Mucosa of rectum (tissue), 2 donors: ENCODE measurements around the gene RPS27L.
"Not testable (repeated sequence)": the region's sequence is repeated elsewhere in the genome, so short reads cannot be mapped to it uniquely, and the experiment has no call there.

Source experiments
- H3K27ac ChIP-seq, 2 donors: one replicate each; pipeline ENCODE4 v1.7.0; 2013; ENCODE audit warnings: inconsistent platforms in 2 of 2, low read depth in 2 of 2, low read length in 2 of 2
- H3K27me3 ChIP-seq, 2 donors: one replicate each; pipeline ENCODE4 v1.7.0; 2013; ENCODE audit warnings: low read length in 2 of 2; ENCODE audit not compliant: control insufficient read depth in 2 of 2, insufficient read depth in 2 of 2
- H3K36me3 ChIP-seq, 2 donors: one replicate each; pipeline ENCODE4 v1.7.0; 2013; ENCODE audit warnings: low read length in 2 of 2; ENCODE audit not compliant: control insufficient read depth in 2 of 2, insufficient read depth in 2 of 2
- H3K4me1 ChIP-seq, 2 donors: one replicate each; pipeline ENCODE4 v1.7.0; 2013; ENCODE audit warnings: low read length in 2 of 2, mild to moderate bottlenecking in 1 of 2; ENCODE audit not compliant: control insufficient read depth in 2 of 2, insufficient read depth in 2 of 2
- H3K4me3 ChIP-seq, 2 donors: one replicate each; pipeline ENCODE4 v1.7.0; 2013; ENCODE audit warnings: low read length in 2 of 2
- H3K9ac ChIP-seq, 2 donors: one replicate each; pipeline ENCODE4 v1.7.0; 2013; ENCODE audit warnings: low read length in 2 of 2, low read depth in 1 of 2, mild to moderate bottlenecking in 1 of 2
- H3K9me3 ChIP-seq, 2 donors: one replicate each; pipeline ENCODE4 v1.7.0; 2013; ENCODE audit warnings: low read length in 2 of 2; ENCODE audit not compliant: control insufficient read depth in 2 of 2
- donor health status: healthy.
- donor health status: Normal muscosa, but diverticular disease.

RPS27L gene

GRCh38 chr15:63121382-63122001 lies 35.8 kb downstream of the RPS27L start, which contains the start of gene LACTB:
Gene LACTB (plus strand): TSS chr15:63121861. CDS start chr15:63121872, 11 bp downstream.
- Histone ChIP-seq H3K9me3 (no peaks in the 10 kb centered on the region), H3K9ac (peak within 1 kb of the TSS; percentile 60 to 89), H3K27ac (peak within 1 kb of the TSS; percentile 92 to 93), H3K4me3 (peak within 1 kb of the TSS; percentile 80 to 81), H3K4me1 (peaks cover 0 to 3% of the 10 kb centered on the region in 2 donors), H3K36me3 (peaks cover 0 to 4% of the 10 kb centered on the region in 2 donors), H3K27me3 (no peaks in the 10 kb centered on the region)

DNA sequence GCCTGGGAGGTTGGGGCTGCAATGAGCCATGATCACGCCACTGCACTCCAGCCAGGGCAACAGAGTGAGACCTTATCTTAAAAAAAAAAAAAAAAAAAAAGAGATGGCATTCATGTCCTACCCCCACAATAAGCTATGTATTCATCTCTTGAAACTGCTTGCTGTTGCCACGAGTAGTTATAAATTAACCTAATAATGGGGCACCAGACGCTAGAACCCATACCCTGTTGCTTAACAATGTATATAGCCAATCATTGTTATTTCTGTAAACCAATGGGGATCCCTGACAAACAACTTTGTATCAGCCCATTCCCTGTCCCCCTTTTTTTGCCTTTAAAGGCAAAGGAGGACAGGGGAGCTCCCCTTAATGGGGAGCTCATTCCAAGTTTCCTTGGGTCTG lies 38.4 kb downstream of the RPS27L start:
- H3K9ac ChIP-seq: no peak overlapping the region
- H3K27ac ChIP-seq: no peak overlapping the region
- H3K9me3 ChIP-seq: no peaks in the 10 kb centered on the region
- H3K4me3 ChIP-seq: no peak overlapping the region
- no peaks in the 10 kb centered on the region for H3K36me3 ChIP-seq
- peaks cover 0 to 3% of the 10 kb centered on the region in 2 donors for H3K4me1 ChIP-seq
- no peaks in the 10 kb centered on the region for H3K27me3 ChIP-seq

- Histone ChIP-seq H3K9me3 (no peaks in the 10 kb centered on the region), H3K27me3 (no peaks in the 10 kb centered on the region), H3K9ac (no peak overlapping the region), H3K27ac (no peak overlapping the region), H3K4me3 (no peak overlapping the region), H3K36me3 (no peaks in the 10 kb centered on the region), H3K4me1 (no peaks in the 10 kb centered on the region)
Measured at GRCh38 chr15:63114465-63114864, 42.8 kb downstream of the RPS27L start.

GRCh38 chr15:63112871-63113270 lies 44.4 kb downstream of the RPS27L start:
- no peaks in the 10 kb centered on the region for H3K27me3 ChIP-seq
- H3K36me3 ChIP-seq: no peaks in the 10 kb centered on the region
- H3K4me3 ChIP-seq: no peak overlapping the region
- no peak overlapping the region for H3K27ac ChIP-seq
- no peaks in the 10 kb centered on the region for H3K9me3 ChIP-seq
- H3K9ac ChIP-seq: no peak overlapping the region
- H3K4me1 ChIP-seq: peaks cover 3 to 4% of the 10 kb centered on the region in 2 donors

DNA sequence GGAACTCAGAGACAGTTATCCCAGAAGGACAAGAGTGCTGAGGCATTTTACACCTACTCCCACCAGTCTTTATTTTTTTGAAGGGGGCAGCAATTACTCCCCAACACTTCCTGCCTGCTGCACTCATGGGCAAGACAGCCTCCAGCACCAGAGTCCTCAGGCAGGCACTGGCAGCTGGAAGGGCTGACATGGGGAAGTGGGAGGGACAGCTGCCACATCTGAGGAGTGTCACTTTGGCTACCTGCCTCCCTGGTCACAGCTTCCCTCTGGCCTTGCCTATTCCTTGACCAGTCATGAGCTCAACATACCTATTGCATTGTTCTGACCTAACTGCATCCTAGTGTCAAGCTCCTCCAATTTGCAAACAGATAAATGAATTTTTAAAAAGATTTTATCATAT lies 45.8 kb downstream of the RPS27L start:
- no peaks in the 10 kb centered on the region for H3K9me3 ChIP-seq
- no peak overlapping the region for H3K4me3 ChIP-seq
- H3K4me1 ChIP-seq: peaks cover 4 to 5% of the 10 kb centered on the region in 2 donors
- H3K36me3 ChIP-seq: no peaks in the 10 kb centered on the region
- no peak overlapping the region for H3K27ac ChIP-seq
- H3K27me3 ChIP-seq: no peaks in the 10 kb centered on the region
- no peak overlapping the region for H3K9ac ChIP-seq

DNA sequence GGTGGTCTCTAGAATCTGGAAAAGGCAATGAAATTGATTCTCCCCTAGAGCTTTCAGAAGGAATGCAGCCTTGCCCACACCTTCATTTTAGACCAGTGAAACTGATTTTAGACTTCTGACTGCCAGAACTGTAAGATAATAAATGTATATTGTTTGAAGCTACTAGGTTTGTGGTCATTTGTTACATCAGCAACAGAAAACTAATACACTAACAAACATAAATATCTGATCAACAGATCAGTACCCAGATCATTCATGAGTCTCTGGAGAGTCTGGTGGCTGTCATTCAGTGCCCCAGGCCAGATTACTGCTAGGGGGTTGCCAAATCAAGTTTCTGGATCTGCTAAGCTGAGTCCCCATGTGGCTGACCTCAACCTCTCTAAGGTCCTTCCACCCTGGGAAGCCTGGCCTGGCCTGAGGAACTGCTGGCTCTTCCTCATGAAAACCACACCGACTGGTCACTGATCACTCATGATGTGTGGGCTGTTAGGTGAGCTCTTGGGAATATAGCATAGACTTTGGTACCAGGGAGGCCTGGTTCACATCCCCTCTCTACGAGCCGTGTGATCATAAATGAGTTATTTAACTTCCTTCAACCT lies 46.8 kb downstream of the RPS27L start:
- Histone ChIP-seq H3K4me3 (no peak overlapping the region), H3K27ac (no peak overlapping the region), H3K9ac (no peak overlapping the region), H3K27me3 (no peaks in the 10 kb centered on the region), H3K9me3 (no peaks in the 10 kb centered on the region), H3K36me3 (no peaks in the 10 kb centered on the region), H3K4me1 (peaks cover 4 to 5% of the 10 kb centered on the region in 2 donors)

GRCh38 chr15:63109920-63110319 lies 47.4 kb downstream of the RPS27L start:
- Histone ChIP-seq H3K27me3 (no peaks in the 10 kb centered on the region), H3K4me1 (peaks cover 4 to 5% of the 10 kb centered on the region in 2 donors), H3K27ac (no peak overlapping the region), H3K4me3 (no peak overlapping the region), H3K9me3 (no peaks in the 10 kb centered on the region), H3K9ac (no peak overlapping the region), H3K36me3 (no peaks in the 10 kb centered on the region)

GRCh38 chr15:63109498-63109897 lies 47.8 kb downstream of the RPS27L start:
- Histone ChIP-seq H3K27ac (no peak overlapping the region), H3K4me3 (no peak overlapping the region), H3K4me1 (peaks cover 4 to 5% of the 10 kb centered on the region in 2 donors)

DNA sequence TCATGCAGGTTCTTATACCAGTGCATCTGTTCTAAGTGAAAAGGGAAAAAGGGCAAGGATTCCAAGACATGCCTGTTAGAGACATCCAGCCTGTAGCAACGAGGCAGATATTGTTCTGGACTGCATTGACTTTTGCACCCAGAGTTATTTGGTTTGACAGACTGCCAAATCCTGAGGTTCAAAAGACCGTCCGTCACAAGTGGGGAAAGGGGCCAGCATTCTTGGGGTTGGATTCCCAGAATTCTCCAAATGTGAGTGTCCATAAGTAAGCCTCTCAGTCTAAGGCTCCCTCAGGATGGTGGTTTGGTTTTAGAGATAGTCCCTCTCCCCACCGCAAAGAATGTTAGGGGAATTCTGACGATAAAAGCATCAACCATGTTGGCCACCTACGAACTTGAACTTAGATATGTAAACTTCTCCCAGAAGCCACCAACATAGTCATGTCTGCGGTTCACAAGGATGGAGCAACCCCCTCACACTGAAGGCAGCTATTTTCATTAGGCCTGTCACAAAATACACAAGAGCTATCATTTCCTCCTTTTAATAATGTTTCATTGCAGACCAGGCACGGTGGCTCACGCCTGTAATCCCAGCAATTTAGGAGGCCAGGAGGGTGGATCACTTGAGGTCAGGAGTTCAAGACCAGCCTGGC lies 49.3 kb downstream of the RPS27L start:
- Histone ChIP-seq H3K4me3 (no peak overlapping the region), H3K9me3 (no peaks in the 10 kb centered on the region)

More at GRCh38 chr15:63109498-63109897, 47.8 kb downstream of the RPS27L start:
- Histone ChIP-seq H3K9me3 (no peaks in the 10 kb centered on the region), H3K36me3 (no peaks in the 10 kb centered on the region), H3K9ac (no peak overlapping the region), H3K27me3 (no peaks in the 10 kb centered on the region)

DNA sequence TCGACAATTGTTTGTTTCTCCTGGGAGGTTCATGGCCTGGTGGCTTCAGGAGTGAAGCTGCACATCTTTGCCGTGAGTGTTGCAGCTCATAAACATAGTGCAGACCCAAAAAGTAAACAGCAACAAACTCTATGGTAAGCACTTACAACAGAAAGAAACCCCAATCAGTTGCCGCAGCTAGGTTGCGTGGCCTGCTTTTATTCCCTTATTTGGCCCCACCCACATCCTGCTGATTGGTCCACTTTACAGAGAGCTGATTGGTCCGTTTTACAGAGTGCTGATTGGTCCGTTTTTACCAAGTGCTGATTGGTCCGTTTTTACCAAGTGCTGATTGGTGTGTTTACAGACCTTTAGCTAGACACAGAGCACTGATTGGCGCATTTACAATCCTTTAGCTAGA lies 51.9 kb downstream of the RPS27L start:
- not testable (repeated sequence) for H3K27me3 ChIP-seq, H3K4me1 ChIP-seq, H3K9ac ChIP-seq, H3K9me3 ChIP-seq, H3K4me3 ChIP-seq, H3K36me3 ChIP-seq, H3K27ac ChIP-seq

More for the DNA sequence above, 49.3 kb downstream of the RPS27L start:
- Histone ChIP-seq H3K36me3 (no peaks in the 10 kb centered on the region), H3K27ac (peak overlapping the region in 1 of 2 donors; percentile 38), H3K9ac (no peak overlapping the region), H3K27me3 (no peaks in the 10 kb centered on the region), H3K4me1 (peaks cover 4 to 5% of the 10 kb centered on the region in 2 donors)
